Body of pancreas (tissue), 4 donors: Measurements from ENCODE around the gene CFAP100. TPM values are rescaled to one million over a fixed set of nuclear protein-coding genes. Genes with fewer than 3 reads are reported as not detected.
A peak's percentile ranks its signal among the peaks of the same experiment; 100 is the strongest.

Source experiments
- ATAC-seq: fragments of 150-250 bp; one replicate; pipeline ENCODE4 v1.9.1; 2016
- DNase-seq, 4 donors: peaks; one replicate each; pipeline ENCODE4 v3.0.0-alpha.2; 2019
- H3K27ac ChIP-seq, 4 donors: fragments of 200-600 bp; sonication (generic); 1 replicate in 3 of 4; 2 replicates in 1 of 4; pipeline versions ENCODE4 v1.5.1 to v1.6.1; 2016 to 2019; ENCODE audit warnings: mild to moderate bottlenecking in 1 of 4, mixed read lengths in 1 of 4, moderate library complexity in 1 of 4
- H3K27me3 ChIP-seq, 2 donors: fragments of 200-600 bp; sonication (generic); one replicate each; pipeline ENCODE4 v1.6.0; 2016; ENCODE audit warnings: mild to moderate bottlenecking in 1 of 2
- H3K36me3 ChIP-seq, 2 donors: fragments of 200-600 bp; sonication (generic); replicated peaks in 1 of 2; 2 replicates each; pipeline ENCODE4 v1.5.1; 2016; ENCODE audit warnings: low read depth in 2 of 2; ENCODE audit not compliant: insufficient read depth in 1 of 2
- H3K4me1 ChIP-seq: fragments of 200-600 bp; sonication (generic); one replicate; pipeline ENCODE4 v1.6.0; 2016
- H3K4me3 ChIP-seq, 2 donors: fragments of 200-600 bp; sonication (generic); 1 replicate in 1 of 2; 2 replicates in 1 of 2; pipeline ENCODE4 v1.5.1; 2016 to 2019
- H3K9me3 ChIP-seq, 3 donors: fragments of 200-600 bp; sonication (generic); 1 replicate in 2 of 3; 2 replicates in 1 of 3; pipeline ENCODE4 v1.5.1; 2016
- POLR2A ChIP-seq, 3 donors: fragments of 450-650 bp; IDR thresholded peaks; one replicate each; pipeline ENCODE4 v1.6.1; 2016; ENCODE audit warnings: antibody characterized with exemption in 3 of 3, mild to moderate bottlenecking in 2 of 3
- WGBS, 2 donors: methylation state at CpG; one replicate each; pipeline ENCODE4 v1.1.5; 2017; 5-methylcytosine and 5-hydroxymethylcytosine counted together
- intact Hi-C: fragments of 100-400 bp; cut with DNase I; formaldehyde crosslinking; loops from one replicate; pipeline ENCODE4 v1.15.1; 2023
- total RNA-seq, 2 donors: library from RNA; depleted of rRNA; stranded (reverse); fragments of >200 nt; gene quantifications; one replicate each; pipeline ENCODE4 v1.1.0, GENCODE V29; 2016
- TF ChIP-seq, protein P1 (sequence below), 7 experiments: fragments of 450-650 bp in 4 of 7; fragments of 200-600 bp in 3 of 7; sonication (generic) in 3 of 7; IDR thresholded peaks; one replicate each; pipeline ENCODE4 v1.5.1; 2016 to 2019; ENCODE audit warnings: antibody characterized with exemption in 7 of 7

Gene CFAP100
- total RNA-seq, 2 donors from 2014 or later: not detected

DNA sequence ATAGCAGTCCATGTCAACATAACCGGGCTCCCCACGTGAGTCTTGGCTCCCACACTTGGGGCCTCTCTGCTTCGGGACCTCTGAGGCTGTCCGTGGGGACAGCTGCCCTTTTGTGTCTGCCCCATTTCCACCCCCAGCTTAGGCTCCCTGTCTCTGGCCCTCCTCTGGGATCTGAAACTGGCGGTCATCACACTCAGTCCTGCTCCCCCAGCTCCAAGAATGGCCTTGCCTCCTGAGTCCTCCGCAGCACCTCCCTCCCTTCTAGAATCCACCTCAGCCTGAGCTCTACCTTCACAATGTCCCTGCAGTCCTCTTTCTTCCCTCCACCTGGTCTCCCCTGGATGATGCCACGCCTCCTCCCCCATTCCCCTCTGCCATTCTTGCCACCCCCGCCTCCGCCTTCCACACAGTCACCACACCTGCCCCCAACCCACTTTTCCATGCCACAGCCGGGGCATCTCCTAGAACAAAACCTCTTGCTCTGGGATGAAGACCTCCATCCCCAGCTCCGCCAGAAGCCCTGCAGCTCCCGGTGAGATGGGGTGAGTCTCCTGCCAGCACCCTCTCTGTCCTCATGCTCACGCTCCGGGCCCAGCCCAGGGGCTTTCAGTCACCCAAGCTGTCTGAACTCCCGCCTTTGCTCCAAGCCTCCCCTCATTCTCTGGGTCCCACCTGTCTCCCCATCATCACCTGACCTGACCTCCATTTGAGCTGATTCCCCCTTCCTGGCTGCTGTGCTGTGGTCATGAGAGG, 88.0 kb downstream of the CFAP100 start:
- Histone ChIP-seq H3K27me3 (no peaks in the 10 kb centered on the region), H3K9me3 (no peaks in the 10 kb centered on the region), H3K27ac (no peak overlapping the region), H3K4me1 (no peaks in the 10 kb centered on the region), H3K36me3 (no peaks in the 10 kb centered on the region), H3K4me3 (no peak overlapping the region)
- ATAC-seq (no peak), DNase-seq (peak in 1 of 4 donors; percentile 2)
- WGBS, 2 donors: 79 to 94% methylated on average over 14 to 15 of the region's 15 CpGs
- TF ChIP-seq, protein P1, sequence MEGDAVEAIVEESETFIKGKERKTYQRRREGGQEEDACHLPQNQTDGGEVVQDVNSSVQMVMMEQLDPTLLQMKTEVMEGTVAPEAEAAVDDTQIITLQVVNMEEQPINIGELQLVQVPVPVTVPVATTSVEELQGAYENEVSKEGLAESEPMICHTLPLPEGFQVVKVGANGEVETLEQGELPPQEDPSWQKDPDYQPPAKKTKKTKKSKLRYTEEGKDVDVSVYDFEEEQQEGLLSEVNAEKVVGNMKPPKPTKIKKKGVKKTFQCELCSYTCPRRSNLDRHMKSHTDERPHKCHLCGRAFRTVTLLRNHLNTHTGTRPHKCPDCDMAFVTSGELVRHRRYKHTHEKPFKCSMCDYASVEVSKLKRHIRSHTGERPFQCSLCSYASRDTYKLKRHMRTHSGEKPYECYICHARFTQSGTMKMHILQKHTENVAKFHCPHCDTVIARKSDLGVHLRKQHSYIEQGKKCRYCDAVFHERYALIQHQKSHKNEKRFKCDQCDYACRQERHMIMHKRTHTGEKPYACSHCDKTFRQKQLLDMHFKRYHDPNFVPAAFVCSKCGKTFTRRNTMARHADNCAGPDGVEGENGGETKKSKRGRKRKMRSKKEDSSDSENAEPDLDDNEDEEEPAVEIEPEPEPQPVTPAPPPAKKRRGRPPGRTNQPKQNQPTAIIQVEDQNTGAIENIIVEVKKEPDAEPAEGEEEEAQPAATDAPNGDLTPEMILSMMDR (IDR thresholded peaks at IDR 0.05): no peak
- no peak for TF ChIP-seq POLR2A (IDR thresholded peaks at IDR 0.05)
- intact Hi-C loops: no loop called here

GRCh38 chr3:126483321-126483761, 88.6 kb downstream of the CFAP100 start:
- WGBS, 2 donors: 83% methylated on average over 14 of the region's 14 CpGs; no CpG with 5 or more reads in 1 of the 2 donors
- Histone ChIP-seq H3K9me3 (no peaks in the 10 kb centered on the region), H3K27me3 (no peaks in the 10 kb centered on the region), H3K27ac (no peak overlapping the region), H3K36me3 (no peaks in the 10 kb centered on the region), H3K4me3 (no peak overlapping the region), H3K4me1 (no peaks in the 10 kb centered on the region)
- ATAC-seq (no peak), DNase-seq (no peak)
- intact Hi-C loops: no loop called here
- TF ChIP-seq, protein P1 (IDR thresholded peaks at IDR 0.05): no peak
- TF ChIP-seq POLR2A (IDR thresholded peaks at IDR 0.05): no peak

GRCh38 chr3:126484148-126484547, 89.4 kb downstream of the CFAP100 start:
- no peak for TF ChIP-seq POLR2A (IDR thresholded peaks at IDR 0.05)
- TF ChIP-seq, protein P1 (IDR thresholded peaks at IDR 0.05): no peak
- ATAC-seq: no peak
- intact Hi-C loops: no loop called here
- Histone ChIP-seq H3K4me1 (no peaks in the 10 kb centered on the region), H3K4me3 (no peak overlapping the region), H3K27me3 (no peaks in the 10 kb centered on the region), H3K27ac (no peak overlapping the region), H3K36me3 (no peaks in the 10 kb centered on the region), H3K9me3 (no peaks in the 10 kb centered on the region)
- 74 to 80% methylated on average over 3 of the region's 3 CpGs for WGBS, 2 donors
- no peak for DNase-seq

- intact Hi-C loops: no loop called here
These were observed 90.0 kb downstream of the CFAP100 start for GRCh38 chr3:126484662-126485061.

More at GRCh38 chr3:126484662-126485061, 90.0 kb downstream of the CFAP100 start:
- no peak for ATAC-seq
- DNase-seq: no peak
- H3K36me3 ChIP-seq: no peaks in the 10 kb centered on the region
- H3K27ac ChIP-seq: no peak overlapping the region
- no peak overlapping the region for H3K4me3 ChIP-seq
- WGBS, 2 donors: 68 to 76% methylated on average over 3 of the region's 3 CpGs
- no peaks in the 10 kb centered on the region for H3K9me3 ChIP-seq
- TF ChIP-seq, protein P1 (IDR thresholded peaks at IDR 0.05): no peak
- TF ChIP-seq POLR2A (IDR thresholded peaks at IDR 0.05): no peak
- H3K4me1 ChIP-seq: no peaks in the 10 kb centered on the region
- no peaks in the 10 kb centered on the region for H3K27me3 ChIP-seq
